Measurements from ENCODE around the gene METTL26. TPM values are rescaled to one million over a fixed set of nuclear protein-coding genes. Genes with fewer than 3 reads are reported as not detected.

METTL26 gene
- total and polyA plus RNA-seq, 10 of the 15 experiments (the other 5 are each of a cell fraction or from before 2014, with no cell fraction given): 5.4 to 163 (median 79.3) TPM

GRCh38 chr16:679814-680624, 43.9 kb upstream of the METTL26 start, which contains the start of gene STUB1 (continued):
- TF ChIP-seq NR2C2 (IDR thresholded peaks at IDR 0.05; ENCODE audit: borderline replicate concordance, control insufficient read depth, insufficient read length, low read depth) (no peak), USF1 (IDR thresholded peaks at IDR 0.05; ENCODE audit: borderline replicate concordance, extremely low read length, insufficient read depth, low read depth, low read length) (no peak), CUX1 (IDR thresholded peaks at IDR 0.05; ENCODE audit: insufficient replicate concordance, low read depth, low read length) (no peak)

All from GM12878 (cell line).